Right lobe of liver (tissue), 6 donors: ENCODE measurements around the gene MYRIP. TPM values are rescaled to one million over a fixed set of nuclear protein-coding genes. Genes with fewer than 3 reads are reported as not detected.

Experiments
- ATAC-seq, 4 donors: fragments of 200-7000 bp; cut with Tn5 transposase; one replicate each; pipeline ENCODE4 v1.9.1; 2020; ENCODE audit warnings: mild to moderate bottlenecking in 4 of 4, moderate library complexity in 4 of 4
- DNase-seq, 3 donors: peaks; one replicate each; pipeline ENCODE4 v3.0.0-alpha.2; 2020
- H3K27ac ChIP-seq, 3 donors: fragments of 200-600 bp; one replicate each; pipeline ENCODE4 v1.8.0; 2022
- H3K27me3 ChIP-seq, 2 donors: fragments of 200-600 bp; one replicate each; pipeline ENCODE4 v1.8.0; 2022
- H3K36me3 ChIP-seq, 4 donors: fragments of 200-600 bp; sonication (generic) in 1 of 4; one replicate each; pipeline versions ENCODE4 v1.5.1 to v1.8.0; 2017 to 2022; ENCODE audit warnings: control low read depth in 1 of 4
- H3K4me1 ChIP-seq, 4 donors: fragments of 200-600 bp; sonication (generic) in 1 of 4; one replicate each; pipeline versions ENCODE4 v1.5.1 to v1.8.0; 2017 to 2022; ENCODE audit warnings: control low read depth in 1 of 4
- H3K4me3 ChIP-seq, 3 donors: fragments of 200-600 bp; one replicate each; pipeline ENCODE4 v1.8.0; 2022
- H3K9me3 ChIP-seq, 4 donors: fragments of 200-600 bp; sonication (generic) in 1 of 4; one replicate each; pipeline versions ENCODE4 v1.5.1 to v1.8.0; 2017 to 2022; ENCODE audit warnings: control low read depth in 1 of 4
- CTCF ChIP-seq, 4 donors: fragments of 200-600 bp in 3 of 4; fragments of 450-650 bp in 1 of 4; IDR thresholded peaks; one replicate each; pipeline versions ENCODE4 v1.5.1 to v1.8.0; 2016 to 2022; ENCODE audit warnings: antibody characterized with exemption in 4 of 4, mild to moderate bottlenecking in 2 of 4
- POLR2A ChIP-seq: fragments of 450-650 bp; IDR thresholded peaks from one replicate; pipeline ENCODE4 v1.6.1; 2017; ENCODE audit warnings: antibody characterized with exemption, mild to moderate bottlenecking
- WGBS: methylation state at CpG from one replicate; pipeline ENCODE4 v1.1.6; 2018; ENCODE audit warnings: low coverage, low lambda C conversion rate; ENCODE audit not compliant: insufficient coverage; ENCODE audit errors: missing lambda C conversion rate; 5-methylcytosine and 5-hydroxymethylcytosine counted together
- intact Hi-C, 2 donors: fragments of 100-400 bp; cut with DNase I; formaldehyde crosslinking; loops; one replicate each; pipeline versions ENCODE4 v1.11.2 to v1.14.1; 2022
- total RNA-seq, 6 experiments: library from RNA; depleted of rRNA in 2 of 6; stranded (reverse); fragments of >200 nt in 2 of 6; fragmentation: NEBNext Ultra II Directional in 3 of 6; extraction: Animal tissue kit (Norgen Biotek cat#: 25700) in 3 of 6; gene quantifications; one replicate each; pipeline versions ENCODE4 v1.1.0 to v1.2.4, GENCODE V29; 2016 to 2023
- donor health status: DM: no; HTN: yes; CAD: no.
- donor health status: DM: no; HTN: no; CAD: no.
- donor health status: DM: no; HTN: no; CAD: no.
- donor health status: DM: no; HTN: yes; CAD: no.
- donor health status: DM: no; HTN: yes; CAD: no.

The MYRIP gene
- total RNA-seq, 6 experiments from 2014 or later = 14.3 to 23.2 (median 19.0) TPM

- Histone ChIP-seq H3K4me3 (no peak overlapping the region), H3K27ac (no peak overlapping the region), H3K27me3 (no peaks in the 10 kb centered on the region), H3K4me1 (no peaks in the 10 kb centered on the region), H3K36me3 (no peaks in the 10 kb centered on the region), H3K9me3 (no peaks in the 10 kb centered on the region)
- DNase-seq (peak in 1 of 3 donors; percentile 54), ATAC-seq (peak; percentile 76 to 89 (median 84))
- 11% methylated on average over 1 of the region's 1 CpG for WGBS
- no peak for TF ChIP-seq POLR2A
- peak; percentile 48 to 82 (median 68) for TF ChIP-seq CTCF (IDR thresholded peaks at IDR 0.05)
- intact Hi-C loops = no loop called here
Measured at GRCh38 chr3:39990532-39990931, 181.1 kb downstream of the MYRIP start.

- Histone ChIP-seq H3K27me3 (no peaks in the 10 kb centered on the region), H3K27ac (no peak overlapping the region), H3K4me1 (no peaks in the 10 kb centered on the region), H3K4me3 (no peak overlapping the region), H3K36me3 (no peaks in the 10 kb centered on the region), H3K9me3 (no peaks in the 10 kb centered on the region)
- intact Hi-C loops = no loop called here
- TF ChIP-seq POLR2A (no peak), CTCF (IDR thresholded peaks at IDR 0.05) (no peak)
- ATAC-seq = no peak
- DNase-seq = no peak
- 100% methylated on average over 1 of the region's 3 CpGs for WGBS
Measured at GRCh38 chr3:40008796-40009195, 199.4 kb downstream of the MYRIP start.

DNA sequence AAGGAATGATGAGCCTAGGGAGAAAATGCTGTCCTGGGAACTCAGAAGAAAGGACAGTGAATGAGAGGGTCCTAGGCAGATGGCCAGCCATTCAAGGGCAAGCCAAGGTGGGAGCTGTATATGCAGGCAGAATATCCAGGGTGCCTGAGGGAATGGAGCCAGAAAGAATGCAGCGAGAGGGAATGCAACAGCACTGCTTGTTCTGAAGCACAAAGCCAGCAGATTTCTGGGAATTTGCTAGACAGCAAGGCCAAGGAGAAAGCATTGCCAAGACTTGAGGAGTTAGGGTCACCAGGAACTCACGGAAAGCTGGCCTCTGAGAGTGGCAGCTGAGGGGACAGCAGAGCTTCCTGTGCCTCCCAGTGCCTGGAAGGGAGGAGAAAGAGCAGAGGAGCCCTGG, 200.6 kb downstream of the MYRIP start:
- intact Hi-C loops = no loop called here
- no peaks in the 10 kb centered on the region for H3K4me1 ChIP-seq
- ATAC-seq = peak in 1 of 4 donors; percentile 18
- H3K4me3 ChIP-seq = no peak overlapping the region
- H3K27ac ChIP-seq = no peak overlapping the region
- no peaks in the 10 kb centered on the region for H3K27me3 ChIP-seq
- no peaks in the 10 kb centered on the region for H3K9me3 ChIP-seq
- DNase-seq = no peak
- no peaks in the 10 kb centered on the region for H3K36me3 ChIP-seq
- TF ChIP-seq CTCF (IDR thresholded peaks at IDR 0.05) (no peak), POLR2A (no peak)
- 60% methylated on average over 1 of the region's 2 CpGs for WGBS

DNA sequence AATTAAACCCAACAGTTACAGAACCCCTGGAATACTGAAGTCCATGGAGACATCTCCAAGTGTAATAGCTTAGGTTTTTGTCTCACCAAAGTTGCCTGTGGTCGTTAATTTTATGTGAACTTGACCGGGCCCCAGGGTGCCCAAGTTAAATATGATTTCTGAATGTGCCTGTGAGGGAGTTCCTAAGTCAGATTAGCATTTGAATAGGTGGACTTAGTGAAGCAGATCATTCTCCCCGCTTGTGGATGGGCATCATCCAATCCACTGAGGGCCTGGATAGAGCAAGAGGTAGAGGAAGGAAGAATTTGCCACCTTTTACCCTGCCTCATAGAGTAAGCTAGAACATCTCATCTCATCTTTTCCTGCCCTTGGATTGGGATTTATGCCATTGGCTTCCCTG, 203.0 kb downstream of the MYRIP start:
- Histone ChIP-seq H3K9me3 (no peaks in the 10 kb centered on the region), H3K27me3 (no peaks in the 10 kb centered on the region), H3K27ac (no peak overlapping the region), H3K4me3 (no peak overlapping the region), H3K36me3 (no peaks in the 10 kb centered on the region), H3K4me1 (no peaks in the 10 kb centered on the region)
- no peak for ATAC-seq
- intact Hi-C loops = no loop called here
- no peak for TF ChIP-seq CTCF (IDR thresholded peaks at IDR 0.05)
- TF ChIP-seq POLR2A = no peak
- WGBS = 86% methylated on average over 3 of the region's 3 CpGs
- no peak for DNase-seq

GRCh38 chr3:40016391-40016790, 207.0 kb downstream of the MYRIP start:
- no peaks in the 10 kb centered on the region for H3K9me3 ChIP-seq
- H3K4me1 ChIP-seq = no peaks in the 10 kb centered on the region
- no peak overlapping the region for H3K27ac ChIP-seq
- intact Hi-C loops = no loop called here
- no peak overlapping the region for H3K4me3 ChIP-seq
- H3K27me3 ChIP-seq = no peaks in the 10 kb centered on the region
- ATAC-seq (no peak), DNase-seq (no peak)
- TF ChIP-seq POLR2A (no peak), CTCF (IDR thresholded peaks at IDR 0.05) (no peak)
- WGBS = 84% methylated on average over 3 of the region's 3 CpGs
- no peaks in the 10 kb centered on the region for H3K36me3 ChIP-seq
